GM19467 (cell line): Measurements from ENCODE around the gene SNX10.

Source experiments
- ATAC-seq: cut with Tn5 transposase; IDR thresholded peaks from one replicate; pipeline ENCODE4 v1.9.1; 2021; ENCODE audit warnings: mild to moderate bottlenecking, moderate library complexity; ENCODE audit not compliant: unreplicated experiment

The SNX10 gene

DNA sequence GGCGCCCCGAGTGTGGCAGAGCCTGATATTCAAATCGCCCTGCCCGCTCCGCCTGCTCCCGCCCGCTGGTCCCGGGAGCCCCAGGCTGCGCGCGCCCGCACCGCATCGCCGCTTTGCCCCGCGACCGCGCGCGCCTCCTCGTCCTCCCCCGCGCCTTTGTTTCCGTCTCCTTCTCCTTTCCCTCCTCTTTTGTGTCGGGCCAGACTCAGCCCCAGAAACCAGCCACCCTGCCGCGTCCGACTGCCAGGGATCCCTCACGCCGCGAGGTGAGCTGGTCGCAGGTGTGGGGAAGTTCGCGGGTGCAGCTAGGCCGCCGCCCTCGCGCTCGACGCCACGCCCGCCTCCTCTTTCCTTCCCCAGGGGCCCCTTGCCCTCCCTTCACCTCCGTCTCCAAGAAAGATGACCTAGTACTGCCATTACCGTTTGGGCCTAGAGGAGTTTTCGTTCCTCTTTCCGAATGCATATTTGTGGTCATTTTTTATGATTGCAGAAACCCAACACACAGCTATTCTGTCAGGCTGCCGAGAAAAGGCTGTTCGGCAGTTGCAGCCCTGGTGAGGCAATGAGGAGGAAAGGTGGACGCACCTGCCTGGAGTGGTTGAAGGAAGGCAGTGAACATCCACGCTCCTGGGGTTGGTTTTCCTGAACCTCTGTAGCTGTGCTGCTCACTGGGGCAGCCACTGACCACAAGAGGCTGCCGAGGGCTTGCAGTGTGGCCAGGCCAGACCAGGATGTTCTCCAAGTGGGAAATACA, 107.3 kb downstream of the SNX10 start:
- ATAC-seq, result peak; percentile 76

DNA sequence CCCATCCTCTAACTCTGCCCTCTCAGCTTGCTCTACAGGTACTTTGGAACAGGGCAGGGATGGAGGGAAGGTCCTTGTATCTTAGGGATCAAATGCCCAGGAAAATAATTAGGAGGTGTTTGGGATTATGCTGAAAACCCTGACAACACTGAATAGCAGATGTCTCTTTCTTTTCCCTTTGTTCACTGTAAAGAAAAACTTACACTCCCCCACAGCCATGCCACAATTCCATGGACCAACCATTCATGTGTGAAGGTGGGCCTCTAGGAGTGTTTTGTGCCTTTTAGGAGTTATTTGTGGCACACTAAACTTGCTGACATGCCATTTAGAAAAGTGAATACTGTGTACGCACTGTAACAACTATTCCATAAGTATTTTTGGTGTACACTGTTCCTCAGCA, 108.1 kb downstream of the SNX10 start:
- ATAC-seq, result no peak

DNA sequence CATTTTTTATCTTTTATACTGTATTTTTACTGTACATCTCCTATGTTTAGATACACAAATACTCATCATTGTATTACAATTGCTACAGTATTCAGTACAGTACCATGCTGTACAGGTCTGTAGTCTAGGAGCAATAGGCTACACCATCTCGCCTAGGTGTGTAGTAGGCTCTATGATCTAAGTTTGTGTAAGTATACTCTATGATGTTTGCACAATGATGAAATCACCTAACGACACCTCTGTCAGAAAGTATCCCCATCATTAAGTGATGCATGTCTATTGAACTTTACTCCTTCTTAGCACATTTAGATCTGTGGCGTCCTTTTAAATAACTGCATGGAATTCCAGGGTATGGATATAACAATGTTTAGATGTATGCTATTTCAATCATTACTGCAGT, 112.0 kb downstream of the SNX10 start:
- ATAC-seq, result no peak

DNA sequence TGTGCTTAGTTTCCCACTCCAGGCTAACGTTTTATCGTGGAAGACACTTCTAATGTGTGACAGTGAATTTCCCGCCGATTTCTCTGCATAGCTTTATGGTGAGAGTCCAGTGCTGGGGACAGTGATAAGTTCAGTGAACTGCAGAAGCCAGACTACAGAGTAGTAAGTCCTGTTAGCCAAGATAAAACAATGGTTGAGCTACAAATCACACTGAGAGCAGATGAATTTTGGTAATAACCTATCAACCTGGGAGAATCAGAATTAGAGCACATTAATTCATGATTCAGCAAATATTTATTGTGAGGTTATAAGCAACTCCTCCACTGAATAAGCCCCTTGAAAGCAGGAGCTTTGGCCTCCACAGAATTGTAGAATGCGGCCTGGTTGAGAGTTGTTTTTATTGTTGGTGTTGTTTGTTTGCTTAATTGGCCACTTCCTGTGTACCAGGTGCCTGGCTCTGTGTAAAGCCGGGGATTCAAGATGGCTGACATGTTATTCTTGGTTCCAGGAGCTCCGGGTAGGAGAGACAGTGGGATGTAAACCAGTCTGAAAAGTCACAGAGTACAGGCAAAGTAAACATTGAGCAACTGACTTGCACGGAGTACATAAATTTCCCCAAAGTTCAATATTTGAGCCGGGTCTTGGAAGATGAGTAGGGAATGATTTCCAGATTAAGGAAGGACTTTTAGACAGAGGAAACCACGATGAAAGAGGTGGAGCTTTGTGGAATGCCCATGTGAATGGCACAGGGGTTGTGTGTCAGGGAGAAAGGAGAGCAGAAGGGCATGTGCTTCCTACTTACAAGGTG, 112.7 kb downstream of the SNX10 start:
- no peak for ATAC-seq

DNA sequence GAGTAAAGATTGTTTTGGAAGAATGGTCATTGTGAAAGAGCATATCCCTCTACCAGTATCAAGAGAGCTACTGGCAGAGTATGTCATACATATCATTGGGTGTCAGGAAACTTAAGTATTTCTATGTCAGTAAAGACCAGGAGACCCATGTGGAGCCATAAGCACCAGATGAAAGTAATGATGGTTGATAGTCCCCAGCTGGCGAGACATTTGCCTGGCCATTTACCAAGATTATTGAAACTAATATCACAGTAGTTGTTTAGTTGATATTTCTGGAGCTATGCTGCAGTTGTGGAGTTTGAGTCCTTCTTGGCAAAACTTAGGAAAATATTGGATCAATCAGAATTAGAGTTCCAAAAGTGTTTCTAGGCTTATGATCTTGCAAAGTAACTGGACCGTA, 114.8 kb downstream of the SNX10 start:
- no peak for ATAC-seq

DNA sequence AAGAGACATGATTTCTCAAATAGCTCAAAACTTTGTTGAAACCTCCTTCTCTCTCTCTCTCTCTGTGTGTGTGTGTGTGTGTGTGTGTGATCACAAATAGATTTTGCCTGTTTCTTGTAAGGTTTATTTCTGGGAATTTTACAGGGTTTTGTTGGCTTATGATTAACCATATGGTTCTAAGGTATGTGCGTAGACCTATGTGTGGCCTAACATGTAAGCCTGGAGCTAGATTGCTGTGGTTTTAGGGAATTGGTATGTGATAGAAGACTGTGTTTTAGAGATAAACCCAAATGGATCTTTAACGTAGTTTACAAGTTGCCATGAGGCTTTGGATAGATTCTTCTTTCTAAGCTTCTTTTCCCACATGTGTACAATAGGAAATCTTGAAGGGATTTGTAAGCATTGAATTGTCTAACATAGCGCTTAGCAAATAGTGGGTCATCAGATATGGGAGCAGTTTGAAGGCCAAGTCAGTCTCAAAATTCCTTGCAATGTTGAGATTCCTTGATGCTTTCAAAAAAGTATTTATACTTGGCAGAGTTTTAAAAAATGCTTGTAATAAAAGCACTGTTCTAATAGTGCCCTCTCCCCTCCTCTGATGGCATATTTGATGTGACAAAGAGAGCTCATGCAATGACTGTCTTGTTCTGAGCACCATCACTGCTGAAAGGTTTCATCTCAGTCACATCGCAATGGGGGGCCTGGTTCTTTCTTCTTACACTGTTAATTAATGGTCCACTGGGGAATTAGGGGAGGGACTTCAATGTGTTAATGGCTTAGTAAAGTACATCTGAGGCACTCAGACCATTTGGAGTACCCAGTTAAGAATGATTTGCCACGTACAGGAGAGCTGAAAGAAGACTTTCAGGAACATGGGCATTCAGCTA, 118.2 kb downstream of the SNX10 start:
- no peak for ATAC-seq

DNA sequence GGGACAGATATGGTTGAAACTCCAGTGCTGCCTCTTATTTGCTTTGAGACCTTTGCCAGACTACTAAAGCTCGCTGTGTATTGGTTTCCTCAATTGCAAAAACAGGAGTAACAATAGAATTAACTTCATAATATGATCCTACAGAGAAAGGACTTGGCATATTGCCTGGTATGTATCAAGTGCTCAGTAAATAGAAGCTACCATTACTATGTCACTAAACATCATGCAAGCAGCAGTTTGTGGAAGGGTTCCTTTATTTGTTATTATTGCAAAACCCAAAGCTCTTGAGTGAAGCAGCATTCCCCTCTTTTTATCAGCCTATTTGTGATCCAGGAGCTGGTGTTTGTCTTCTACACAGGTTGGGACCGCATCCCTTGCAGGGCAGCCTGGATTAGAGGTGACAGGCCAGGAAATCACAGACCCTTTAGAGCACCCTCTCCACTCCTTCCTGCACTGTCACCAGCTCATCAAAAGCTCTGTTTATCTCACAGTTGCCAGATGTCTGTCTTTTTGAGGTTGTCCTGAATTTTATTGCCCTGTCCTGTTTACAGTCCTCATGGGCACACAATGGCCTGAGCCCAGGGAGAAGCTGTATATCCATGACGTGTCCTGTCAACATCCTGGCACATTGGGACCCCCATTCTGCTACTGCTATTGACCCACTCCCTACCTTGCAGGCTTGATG, 121.5 kb downstream of the SNX10 start:
- ATAC-seq, result no peak

DNA sequence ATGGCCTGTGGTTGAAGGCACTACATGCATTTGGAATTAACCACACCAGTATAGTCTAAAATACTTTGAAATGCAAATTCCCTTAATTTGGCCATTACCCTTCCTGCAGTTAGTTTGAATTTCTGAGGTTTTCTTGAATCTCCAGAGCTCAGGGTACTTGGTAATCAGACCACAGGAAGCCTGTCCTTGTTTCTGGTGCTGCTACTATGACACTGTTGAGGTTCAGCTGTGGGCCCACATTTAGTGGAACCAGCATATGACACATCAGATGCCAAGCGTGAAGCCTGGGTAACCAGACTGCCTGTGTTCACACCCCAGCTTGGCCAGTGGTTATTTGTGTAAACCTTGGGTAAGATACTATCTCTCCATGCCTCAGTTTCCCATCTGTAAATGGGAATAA, 124.3 kb downstream of the SNX10 start:
- no peak for ATAC-seq

DNA sequence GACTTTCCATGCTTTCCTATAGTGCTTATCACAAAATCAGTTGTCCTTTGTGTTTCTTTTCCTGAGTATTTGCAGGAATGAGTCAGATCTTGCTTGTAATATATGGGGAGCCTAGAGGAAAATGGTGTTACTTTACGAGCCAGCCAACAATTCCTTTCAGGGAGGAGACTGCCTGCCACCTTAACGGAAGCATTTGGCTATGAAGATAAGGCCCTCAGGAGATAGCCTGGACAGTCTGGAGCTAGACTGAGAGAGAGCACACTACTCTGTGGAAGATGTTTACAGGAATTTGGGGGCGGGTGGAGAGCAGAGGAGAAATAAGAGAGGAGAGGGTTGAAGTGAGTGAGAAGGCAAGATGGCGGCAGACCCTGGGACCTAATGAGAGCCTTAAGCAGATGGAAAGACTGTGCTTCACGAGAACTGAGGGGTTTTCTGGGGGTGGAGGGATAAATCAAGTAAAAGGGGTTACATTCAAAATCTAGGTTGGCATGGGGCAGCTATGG, 126.3 kb downstream of the SNX10 start:
- no peak for ATAC-seq

DNA sequence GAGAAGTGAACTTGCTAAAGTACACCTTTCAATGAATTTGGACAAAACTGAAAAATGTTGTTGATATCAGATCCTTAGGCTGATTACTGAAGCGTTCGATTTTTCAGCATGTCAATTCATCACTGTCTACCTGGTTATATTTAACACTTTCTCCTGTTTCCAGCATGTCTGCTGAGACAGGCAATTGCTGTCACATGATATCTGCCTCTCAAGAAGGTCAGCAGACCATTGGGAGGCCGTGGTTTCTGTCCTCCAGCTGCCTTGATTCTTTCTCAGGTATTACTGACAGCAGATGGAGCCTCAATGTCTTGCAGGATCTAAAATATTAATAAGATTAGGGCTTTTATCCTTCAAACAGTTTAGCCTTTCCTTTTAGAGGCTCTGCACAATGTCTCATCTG, 127.5 kb downstream of the SNX10 start:
- no peak for ATAC-seq

DNA sequence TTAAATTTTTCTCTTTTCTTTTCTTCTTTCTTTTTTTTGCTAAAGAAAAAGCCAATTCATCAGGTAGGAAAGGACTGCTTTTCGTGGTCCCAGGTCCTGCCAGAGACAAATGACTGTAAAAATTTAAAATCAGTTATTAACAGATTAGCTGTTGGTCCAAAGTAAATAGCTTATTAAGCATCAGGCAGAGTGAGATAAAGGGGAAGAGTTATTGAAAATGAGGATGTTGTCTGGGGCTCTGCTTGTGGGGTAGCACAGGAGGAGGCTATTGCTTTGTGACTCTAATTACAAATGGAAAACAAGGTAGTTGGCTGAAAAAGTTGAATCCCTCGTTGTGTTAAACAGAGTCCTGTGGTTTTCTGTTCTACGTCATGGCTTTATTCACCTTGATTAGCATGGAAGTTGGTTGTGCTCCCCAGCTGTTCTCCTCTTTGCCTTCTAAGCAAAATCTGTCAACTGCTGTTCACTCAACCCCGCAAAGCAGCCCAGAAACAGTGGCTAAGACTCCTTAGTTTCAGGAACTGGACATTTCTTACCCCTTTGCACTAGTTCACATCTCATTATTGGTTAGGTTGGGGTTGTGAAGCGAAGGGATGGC, 128.9 kb downstream of the SNX10 start:
- no peak for ATAC-seq

DNA sequence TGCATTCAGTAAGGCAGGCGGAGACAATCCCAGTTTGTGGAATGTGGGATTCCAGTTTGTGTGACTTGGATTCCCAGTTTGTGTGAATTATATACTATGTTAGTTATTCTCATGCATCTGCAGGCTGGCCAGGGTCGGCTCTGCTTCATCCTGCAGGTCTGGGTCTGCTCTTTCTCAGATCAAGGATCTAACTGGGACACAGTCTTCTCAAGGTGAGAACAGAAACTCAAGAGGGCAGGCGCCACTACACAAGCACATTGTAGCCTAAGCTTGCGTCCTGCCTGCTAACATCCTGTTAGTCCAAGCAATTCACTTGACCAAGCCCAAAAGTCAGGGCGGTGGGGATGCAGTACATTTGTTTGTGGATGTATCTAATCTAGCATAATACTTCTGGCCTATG, 131.1 kb downstream of the SNX10 start:
- ATAC-seq, result no peak

DNA sequence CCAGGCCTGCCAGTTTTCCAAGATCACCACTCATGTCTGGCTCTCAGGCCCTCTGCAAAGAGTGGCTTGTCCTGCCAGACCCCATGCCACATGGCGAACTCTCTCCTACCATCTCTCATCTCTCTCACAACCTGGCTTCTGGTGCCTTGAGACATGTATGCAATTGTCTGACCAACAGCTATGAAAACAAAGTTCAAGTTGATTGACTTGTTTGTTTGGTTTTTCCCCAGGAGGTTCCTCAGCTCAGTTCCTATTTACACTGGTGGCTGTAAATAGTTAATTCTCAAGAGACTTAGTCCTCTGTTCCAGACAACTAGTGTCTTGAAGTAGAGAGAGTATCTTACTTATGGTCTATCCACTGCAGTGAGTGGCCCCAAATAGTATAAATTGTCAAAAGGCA, 131.8 kb downstream of the SNX10 start:
- ATAC-seq, result no peak
